BLaER1 treated with 17β-estradiol and CSF1 and Interleukin-3, amounts not matched to agents 10 nM and 100 nM (cell line): Measurements from ENCODE around the gene NUBP1.

Source experiments
- H3K27ac ChIP-seq, 11 experiments: shearing (Covaris generic); formaldehyde crosslinking; 2 replicates each; pipeline ENCODE4 v1.8.1; 2022
- H3K27me3 ChIP-seq, 11 experiments: shearing (Covaris generic); formaldehyde crosslinking; 2 replicates each; pipeline ENCODE4 v1.8.1; 2022
- H3K36me3 ChIP-seq, 11 experiments: shearing (Covaris generic); formaldehyde crosslinking; 2 replicates each; pipeline ENCODE4 v1.8.1; 2022
- H3K4me1 ChIP-seq, 10 experiments: shearing (Covaris generic); formaldehyde crosslinking; 2 replicates each; pipeline ENCODE4 v1.8.1; 2022
- H3K4me2 ChIP-seq, 11 experiments: shearing (Covaris generic); formaldehyde crosslinking; 2 replicates each; pipeline ENCODE4 v1.8.1; 2022
- H3K4me3 ChIP-seq, 10 experiments: shearing (Covaris generic); formaldehyde crosslinking; 2 replicates each; pipeline ENCODE4 v1.8.1; 2022
- H3K9ac ChIP-seq, 11 experiments: shearing (Covaris generic); formaldehyde crosslinking; 2 replicates each; pipeline ENCODE4 v1.8.1; 2022
- H3K9me3 ChIP-seq, 11 experiments: shearing (Covaris generic); formaldehyde crosslinking; replicated peaks in 1 of 11; 2 replicates each; pipeline ENCODE4 v1.8.1; 2022
- H4K20me1 ChIP-seq, 11 experiments: shearing (Covaris generic); formaldehyde crosslinking; 2 replicates each; pipeline ENCODE4 v1.8.1; 2022
- Cebpa-rat ChIP-seq, 11 experiments: shearing (Covaris generic); IDR thresholded peaks; 2 replicates each; pipeline ENCODE4 v1.8.1; 2022

NUBP1 gene

DNA sequence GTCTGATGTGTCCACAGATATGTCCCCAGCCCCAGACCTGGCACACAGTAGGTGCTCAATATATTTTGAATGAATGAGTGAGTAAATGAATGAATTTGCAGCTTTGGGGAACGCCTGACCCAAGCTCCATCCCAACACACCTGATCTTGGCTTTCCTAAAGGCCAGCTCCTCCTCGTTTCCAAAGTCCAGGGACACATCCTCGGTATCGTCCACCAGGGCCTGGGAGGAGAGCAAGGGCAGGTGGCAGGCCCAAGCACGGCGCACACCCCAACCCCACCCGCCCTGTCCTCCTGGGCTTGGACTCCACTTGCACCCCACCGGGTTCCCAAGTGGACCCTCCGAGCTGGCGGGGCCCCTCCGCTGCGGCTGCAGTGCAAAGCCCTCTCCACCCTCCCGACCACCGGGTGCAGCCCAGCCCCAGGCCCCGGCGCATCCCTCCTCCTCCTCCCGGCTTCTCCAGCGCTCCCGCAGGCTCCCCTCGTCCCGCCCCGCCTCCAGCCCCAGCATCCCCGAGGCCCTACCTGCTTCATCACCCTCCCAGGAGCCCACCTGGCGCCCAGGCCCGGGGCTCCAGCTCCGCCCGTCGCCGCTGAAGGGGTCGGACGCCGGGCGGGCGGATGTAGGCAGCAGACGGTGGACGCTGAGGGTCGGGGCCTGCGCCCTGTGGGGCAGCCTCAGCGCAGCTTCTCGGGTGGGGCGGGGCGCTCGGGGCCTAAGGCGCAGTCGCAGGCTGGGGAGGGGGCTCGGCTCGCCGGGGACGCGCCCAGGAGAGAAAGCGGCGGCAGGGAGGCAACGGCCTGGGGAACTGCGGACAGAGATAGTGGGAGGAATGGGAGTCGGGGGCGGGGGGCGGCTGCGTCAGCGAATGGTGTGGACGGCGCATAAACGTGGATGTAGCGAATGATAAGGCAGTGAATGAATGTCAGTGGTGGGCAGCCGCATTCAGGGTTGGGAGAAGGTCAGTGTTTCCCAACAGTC is 74.6 kb downstream of the NUBP1 start, which contains the start of gene TVP23A:
Gene TVP23A (minus strand): TSS at position 832 of the 979 bp plus-strand sequence. CDS start 301 bp downstream, at position 531.
- Histone ChIP-seq H3K4me2 (peak within 1 kb of the TSS in 5 of 11 experiments; percentile 18 to 36 (median 26); a peak in 6 of 22 replicates), H3K9ac (peak within 1 kb of the TSS in 1 of 11 experiments; percentile 31; a peak in 1 of 22 replicates), H4K20me1 (no peaks in the 10 kb centered on the region), H3K4me3 (no peak within 1 kb of the TSS), H3K27me3 (no peaks in the 10 kb centered on the region), H3K9me3 (no peaks in the 10 kb centered on the region), H3K27ac (peak within 1 kb of the TSS in 4 of 11 experiments; percentile 0 to 32 (median 8); a peak in 4 of 22 replicates), H3K4me1 (peaks cover 33 to 62% (median 58%) of the 10 kb centered on the region in 10 experiments), H3K36me3 (no peaks in the 10 kb centered on the region)
- no peak for TF ChIP-seq Cebpa-rat (IDR thresholded peaks at IDR 0.05)
